Mucosa of descending colon (tissue), 3 donors: ENCODE results near the gene COMMD4. TPM values are rescaled to one million over a fixed set of nuclear protein-coding genes. Genes with fewer than 3 reads are reported as not detected.
A peak's percentile ranks its signal among the peaks of the same experiment; 100 is the strongest.
"Not testable (repeated sequence)": the region's sequence is repeated elsewhere in the genome, so short reads cannot be mapped to it uniquely, and the experiment has no call there.

Experiments used
- ATAC-seq: fragments of 200-7000 bp; cut with Tn5 transposase; one replicate; pipeline ENCODE4 v1.9.1; 2020; ENCODE audit warnings: mild to moderate bottlenecking, moderate library complexity
- DNase-seq, 3 donors: peaks; one replicate each; pipeline ENCODE4 v3.0.0-alpha.2; 2020
- H3K36me3 ChIP-seq: fragments of 200-600 bp; one replicate; pipeline ENCODE4 v1.8.0; 2021; ENCODE audit warnings: low read depth, mild to moderate bottlenecking
- H3K4me1 ChIP-seq: fragments of 200-600 bp; one replicate; pipeline ENCODE4 v1.8.0; 2021; ENCODE audit warnings: low read depth, mild to moderate bottlenecking
- H3K4me3 ChIP-seq: fragments of 200-600 bp; one replicate; pipeline ENCODE4 v1.8.0; 2021; ENCODE audit warnings: mild to moderate bottlenecking
- H3K9me3 ChIP-seq: fragments of 200-600 bp; one replicate; pipeline ENCODE4 v1.8.0; 2021; ENCODE audit warnings: mild to moderate bottlenecking
- CTCF ChIP-seq: fragments of 200-600 bp; IDR thresholded peaks from one replicate; pipeline ENCODE4 v1.8.0; 2022; ENCODE audit warnings: antibody characterized with exemption, mild to moderate bottlenecking
- intact Hi-C, 2 donors: fragments of 100-400 bp; cut with DNase I in 1 of 2; cut with micrococcal nuclease in 1 of 2; formaldehyde crosslinking; loops; one replicate each; pipeline versions ENCODE4 v1.11.0 to v1.11.1; 2022; cut with DNase I, micrococcal nuclease
- total RNA-seq, 3 donors: library from RNA; stranded (reverse); fragmentation: NEBNext Ultra II Directional in 2 of 3; extraction: Animal tissue kit (Norgen Biotek cat#: 25700) in 2 of 3; gene quantifications; one replicate each; pipeline versions ENCODE4 v1.2.1 to v1.2.4, GENCODE V29; 2021 to 2023
- donor health status: DM: no; HTN: no; CAD: no; lungs with moderate emphysema.
- donor health status: DM: no; HTN: no; CAD: no.
- donor health status: DM: no; HTN: yes; CAD: no.

Gene COMMD4
- total RNA-seq, 3 donors from 2014 or later: 57.2 to 84.9 (median 72.3) TPM

GRCh38 chr15:75306188-75306587 is 29.7 kb upstream of the COMMD4 start:
- Histone ChIP-seq H3K36me3 (no peaks in the 10 kb centered on the region), H3K9me3 (no peaks in the 10 kb centered on the region), H3K4me1 (no peaks in the 10 kb centered on the region), H3K4me3 (no peak overlapping the region)
- TF ChIP-seq CTCF: no peak
- DNase-seq (no peak), ATAC-seq (no peak)
- intact Hi-C loops: no loop called here

- peak; percentile 100 for ATAC-seq
- peak; percentile 82 to 88 (median 84) for DNase-seq
- Histone ChIP-seq H3K36me3 (no peaks in the 10 kb centered on the region), H3K4me3 (no peak overlapping the region), H3K9me3 (no peaks in the 10 kb centered on the region), H3K4me1 (no peaks in the 10 kb centered on the region)
- intact Hi-C loops: no loop called here
- peak; percentile 42 for TF ChIP-seq CTCF
Measured at GRCh38 chr15:75307778-75308390, 28.0 kb upstream of the COMMD4 start.

- no peak for TF ChIP-seq CTCF
- Histone ChIP-seq H3K9me3 (no peaks in the 10 kb centered on the region), H3K36me3 (no peaks in the 10 kb centered on the region), H3K4me3 (no peak overlapping the region), H3K4me1 (no peaks in the 10 kb centered on the region)
- no peak for DNase-seq
- ATAC-seq: no peak
- intact Hi-C loops: no loop called here
Measured at GRCh38 chr15:75309711-75310110, 26.2 kb upstream of the COMMD4 start.

GRCh38 chr15:75312548-75312947 is 23.3 kb upstream of the COMMD4 start:
- H3K36me3 ChIP-seq, H3K9me3 ChIP-seq, DNase-seq, intact Hi-C loops, H3K4me3 ChIP-seq, H3K4me1 ChIP-seq, ATAC-seq: not testable (repeated sequence)

- H3K4me3 ChIP-seq: no peak overlapping the region
- no peaks in the 10 kb centered on the region for H3K4me1 ChIP-seq
- TF ChIP-seq CTCF: no peak
- H3K9me3 ChIP-seq: no peaks in the 10 kb centered on the region
- no peak for ATAC-seq
- H3K36me3 ChIP-seq: no peaks in the 10 kb centered on the region
- intact Hi-C loops: no loop called here
- no peak for DNase-seq
Measured at GRCh38 chr15:75313116-75313845, 22.6 kb upstream of the COMMD4 start.

- no peaks in the 10 kb centered on the region for H3K9me3 ChIP-seq
- TF ChIP-seq CTCF: no peak
- H3K4me1 ChIP-seq: no peaks in the 10 kb centered on the region
- DNase-seq: no peak
- no peaks in the 10 kb centered on the region for H3K36me3 ChIP-seq
- intact Hi-C loops: no loop called here
- no peak for ATAC-seq
- H3K4me3 ChIP-seq: no peak overlapping the region
Measured at GRCh38 chr15:75314552-75315290, 21.1 kb upstream of the COMMD4 start.

GRCh38 chr15:75319231-75319897 is 16.5 kb upstream of the COMMD4 start:
- DNase-seq, ATAC-seq, H3K4me1 ChIP-seq, H3K9me3 ChIP-seq, intact Hi-C loops, H3K36me3 ChIP-seq, H3K4me3 ChIP-seq: not testable (repeated sequence)
